HG03457 (cell line): ENCODE measurements around the gene VKORC1.
A peak's percentile ranks its signal among the peaks of the same experiment; 100 is the strongest.
"Not testable (repeated sequence)": the region's sequence is repeated elsewhere in the genome, so short reads cannot be mapped to it uniquely, and the experiment has no call there.

Experiments
- ATAC-seq: cut with Tn5 transposase; IDR thresholded peaks from one replicate; pipeline ENCODE4 v1.9.1; 2021; ENCODE audit warnings: moderate number of reproducible peaks; ENCODE audit not compliant: unreplicated experiment

Gene VKORC1

GRCh38 chr16:31108035-31108793 lies 13.6 kb upstream of the VKORC1 start, which contains the start of gene BCKDK:
TSS of gene BCKDK (plus strand) at chr16:31108386. CDS start at chr16:31109224, 838 bp downstream.
- peak; percentile 77 for ATAC-seq

GRCh38 chr16:31107465-31107867 lies 12.9 kb upstream of the VKORC1 start:
- no peak for ATAC-seq

GRCh38 chr16:31106509-31107464 lies 12.2 kb upstream of the VKORC1 start:
- ATAC-seq: no peak

GRCh38 chr16:31105677-31106213 lies 11.1 kb upstream of the VKORC1 start:
- no peak for ATAC-seq

- ATAC-seq: not testable (repeated sequence)
Observed at GRCh38 chr16:31100876-31101641, 6.5 kb upstream of the VKORC1 start.

GRCh38 chr16:31099860-31100638 lies 5.5 kb upstream of the VKORC1 start:
- ATAC-seq: no peak

GRCh38 chr16:31094088-31094423 lies 541 bp downstream of the VKORC1 start:
- no peak for ATAC-seq

GRCh38 chr16:31093132-31093703 lies 1.4 kb downstream of the VKORC1 start:
- no peak for ATAC-seq

- ATAC-seq: no peak
Observed at GRCh38 chr16:31092330-31092729, 2.3 kb downstream of the VKORC1 start.

- ATAC-seq: no peak
Observed at GRCh38 chr16:31090540-31090939, 4.1 kb downstream of the VKORC1 start.

- ATAC-seq: no peak
Observed at GRCh38 chr16:31089199-31089598, 5.4 kb downstream of the VKORC1 start.

- no peak for ATAC-seq
Observed at GRCh38 chr16:31088459-31089183, 6.0 kb downstream of the VKORC1 start, which contains the start of gene PRSS53. TSS of gene PRSS53 (minus strand) at chr16:31088943. CDS start at chr16:31088809, 134 bp downstream.

- ATAC-seq: no peak
Observed at GRCh38 chr16:31087971-31088370, 6.6 kb downstream of the VKORC1 start.

- ATAC-seq: no peak
Observed at GRCh38 chr16:31087481-31087880, 7.1 kb downstream of the VKORC1 start.

- ATAC-seq: no peak
Observed at GRCh38 chr16:31086629-31086906, 8.0 kb downstream of the VKORC1 start.

- no peak for ATAC-seq
Observed at GRCh38 chr16:31085873-31086628, 8.5 kb downstream of the VKORC1 start.

GRCh38 chr16:31085411-31085810 lies 9.2 kb downstream of the VKORC1 start:
- ATAC-seq: no peak

- ATAC-seq: no peak
Observed at GRCh38 chr16:31084584-31085302, 9.9 kb downstream of the VKORC1 start.
